ENCODE data around the gene MAD1L1.

DNA sequence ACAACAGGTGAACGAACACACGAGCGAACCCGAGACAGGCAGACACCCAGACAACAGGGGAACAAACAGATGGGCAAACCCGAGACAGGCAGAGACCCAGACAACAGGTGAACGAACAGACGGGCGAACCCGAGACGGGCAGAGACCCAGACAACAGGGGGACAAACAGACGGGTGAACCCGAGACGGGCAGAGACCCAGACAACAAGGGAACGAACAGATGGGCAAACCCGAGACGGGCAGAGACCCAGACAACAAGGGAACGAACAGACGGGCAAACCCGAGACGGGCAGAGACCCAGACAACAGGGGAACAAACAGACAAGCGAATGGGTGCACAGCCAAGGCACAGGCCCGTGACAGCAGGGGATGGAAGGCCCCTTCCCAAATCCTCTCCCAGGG lies 298.0 kb downstream of the MAD1L1 start:
- TF ChIP-seq, protein P1, sequence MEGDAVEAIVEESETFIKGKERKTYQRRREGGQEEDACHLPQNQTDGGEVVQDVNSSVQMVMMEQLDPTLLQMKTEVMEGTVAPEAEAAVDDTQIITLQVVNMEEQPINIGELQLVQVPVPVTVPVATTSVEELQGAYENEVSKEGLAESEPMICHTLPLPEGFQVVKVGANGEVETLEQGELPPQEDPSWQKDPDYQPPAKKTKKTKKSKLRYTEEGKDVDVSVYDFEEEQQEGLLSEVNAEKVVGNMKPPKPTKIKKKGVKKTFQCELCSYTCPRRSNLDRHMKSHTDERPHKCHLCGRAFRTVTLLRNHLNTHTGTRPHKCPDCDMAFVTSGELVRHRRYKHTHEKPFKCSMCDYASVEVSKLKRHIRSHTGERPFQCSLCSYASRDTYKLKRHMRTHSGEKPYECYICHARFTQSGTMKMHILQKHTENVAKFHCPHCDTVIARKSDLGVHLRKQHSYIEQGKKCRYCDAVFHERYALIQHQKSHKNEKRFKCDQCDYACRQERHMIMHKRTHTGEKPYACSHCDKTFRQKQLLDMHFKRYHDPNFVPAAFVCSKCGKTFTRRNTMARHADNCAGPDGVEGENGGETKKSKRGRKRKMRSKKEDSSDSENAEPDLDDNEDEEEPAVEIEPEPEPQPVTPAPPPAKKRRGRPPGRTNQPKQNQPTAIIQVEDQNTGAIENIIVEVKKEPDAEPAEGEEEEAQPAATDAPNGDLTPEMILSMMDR (IDR thresholded peaks at IDR 0.05) = no peak
- TF ChIP-seq POLR2A (IDR thresholded peaks at IDR 0.05) = no peak
